OCI-LY7 (cell line): ENCODE data around the gene GRIK2. TPM values are rescaled to one million over a fixed set of nuclear protein-coding genes. Genes with fewer than 3 reads are reported as not detected.
"Not testable (repeated sequence)": the region's sequence is repeated elsewhere in the genome, so short reads cannot be mapped to it uniquely, and the experiment has no call there.

Experiments used
- Bru-seq: library from RNA; stranded (reverse); fragments of 400-500 nt; gene quantifications from one replicate; lab custom pipeline; 2021; lab: Mats Ljungman, UMichigan
- BruChase-seq, 2 experiments: library from RNA; stranded (reverse); fragments of 400-500 nt; gene quantifications; one replicate each; lab custom pipeline; 2021; lab: Mats Ljungman, UMichigan
- BruUV-seq: library from RNA; stranded (reverse); fragments of 400-500 nt; replicated peaks from 2 replicates; lab custom pipeline; 2021; lab: Mats Ljungman, UMichigan
- CTCF ChIA-PET: fragments of 300-600 bp; sonication (Branson Sonifier 250); formaldehyde crosslinking; loops from one replicate; lab custom pipeline; 2022; ENCODE audit warnings: antibody characterized with exemption; ENCODE audit not compliant: unreplicated experiment; lab: Charles Lee
- POLR2A ChIA-PET: fragments of 300-600 bp; sonication (Branson Sonifier 250); formaldehyde crosslinking; loops from one replicate; lab custom pipeline; 2022; ENCODE audit warnings: antibody characterized with exemption; lab: Charles Lee
- DNase-seq: peaks from one replicate; pipeline ENCODE4 v3.0.0-alpha.2; 2015; ENCODE audit warnings: low spot score
- H2AFZ ChIP-seq: fragments of 200-600 bp; sonication (generic), shearing (Covaris generic); 2 replicates; pipeline ENCODE4 v1.6.1; 2014; ENCODE audit warnings: mild to moderate bottlenecking, antibody characterized with exemption, low read length, moderate library complexity
- H3K27ac ChIP-seq: fragments of 200-600 bp; sonication (generic); 2 replicates; pipeline ENCODE4 v1.5.1; 2014; ENCODE audit warnings: mixed run types, low read depth, mild to moderate bottlenecking, moderate library complexity, low read length, inconsistent platforms; ENCODE audit not compliant: poor library complexity, severe bottlenecking
- H3K36me3 ChIP-seq: fragments of 200-600 bp; sonication (generic); 2 replicates; pipeline ENCODE4 v1.6.1; 2014; ENCODE audit warnings: mild to moderate bottlenecking, antibody characterized with exemption, low read length, moderate library complexity, mixed read lengths; ENCODE audit not compliant: insufficient read depth
- H3K4me1 ChIP-seq: fragments of 200-600 bp; sonication (generic); 2 replicates; pipeline ENCODE4 v1.5.1; 2014; ENCODE audit warnings: mild to moderate bottlenecking, low read length; ENCODE audit not compliant: insufficient read depth, poor library complexity, severe bottlenecking
- H3K4me2 ChIP-seq: fragments of 200-600 bp; sonication (generic); 2 replicates; pipeline ENCODE4 v1.6.1; 2014; ENCODE audit warnings: mild to moderate bottlenecking, low read length
- H3K4me3 ChIP-seq: fragments of 200-600 bp; sonication (generic); 2 replicates; pipeline ENCODE4 v1.5.1; 2014; ENCODE audit warnings: mild to moderate bottlenecking, low read depth, low read length; ENCODE audit not compliant: poor library complexity, severe bottlenecking
- H3K79me2 ChIP-seq: fragments of 200-600 bp; sonication (generic); 2 replicates; pipeline ENCODE4 v1.6.1; 2016; ENCODE audit warnings: low read depth, mild to moderate bottlenecking, low read length, moderate library complexity, mixed read lengths; ENCODE audit not compliant: insufficient read depth
- H3K9me2 ChIP-seq: fragments of 200-600 bp; sonication (generic); 2 replicates; pipeline ENCODE4 v1.6.1; 2016; ENCODE audit warnings: mild to moderate bottlenecking, low read length, mixed read lengths; ENCODE audit not compliant: insufficient read depth
- H3K9me3 ChIP-seq: fragments of 200-600 bp; sonication (generic); 2 replicates; pipeline ENCODE4 v1.6.1; 2014; ENCODE audit warnings: mild to moderate bottlenecking, mixed run types, low read length, mixed read lengths
- H4K20me1 ChIP-seq: fragments of 200-600 bp; sonication (generic); 2 replicates; pipeline ENCODE4 v1.6.1; 2014; ENCODE audit warnings: mild to moderate bottlenecking, antibody characterized with exemption, low read length, moderate library complexity, mixed read lengths; ENCODE audit not compliant: insufficient read depth
- CTCF ChIP-seq: fragments of 200-600 bp; sonication (generic); conservative IDR thresholded peaks from 2 replicates; pipeline ENCODE4 v1.5.1; 2014; ENCODE audit warnings: mild to moderate bottlenecking, antibody characterized with exemption, low read length, moderate library complexity, mixed read lengths
- EZH2phosphoT487 ChIP-seq: fragments of 200-600 bp; sonication (generic); IDR thresholded peaks from 2 replicates; pipeline ENCODE4 v1.6.1; 2018; ENCODE audit warnings: low read depth, borderline replicate concordance, mild to moderate bottlenecking, mixed run types, antibody characterized with exemption, low read length, moderate library complexity, mixed read lengths
- intact Hi-C: fragments of 100-400 bp; cut with micrococcal nuclease; formaldehyde crosslinking; loops from one replicate; pipeline ENCODE4 v1.10.0; 2022; ENCODE audit not compliant: unreplicated experiment
- long read RNA-seq: library from polyadenylated mRNA; stranded (forward); transcript quantifications from one replicate; pipeline ENCODE4 v2.0.0, GENCODE V29; 2022
- total RNA-seq, 2 experiments: library from RNA; depleted of rRNA in 1 of 2; stranded (reverse); fragments of >200 nt in 1 of 2; shearing (Covaris generic) in 1 of 2; gene quantifications; 2 replicates each; pipeline ENCODE4 v1.2.3, GENCODE V29; 2014 to 2022

GRIK2 gene
- total RNA-seq (2014; rRNA removed; shearing (Covaris generic)) (not detected in 2 replicates), total RNA-seq (2022) (not detected in 2 replicates), Bru-seq, nascent RNA (percentile 3 among the genes with signal in this experiment), BruChase-seq, experiment 1, labeled RNA remaining after a 6-hour chase (percentile 3 among the genes with signal in this experiment), BruChase-seq, experiment 2, labeled RNA remaining after a 2-hour chase (percentile 3 among the genes with signal in this experiment)
- long read RNA-seq = 0 reads

DNA sequence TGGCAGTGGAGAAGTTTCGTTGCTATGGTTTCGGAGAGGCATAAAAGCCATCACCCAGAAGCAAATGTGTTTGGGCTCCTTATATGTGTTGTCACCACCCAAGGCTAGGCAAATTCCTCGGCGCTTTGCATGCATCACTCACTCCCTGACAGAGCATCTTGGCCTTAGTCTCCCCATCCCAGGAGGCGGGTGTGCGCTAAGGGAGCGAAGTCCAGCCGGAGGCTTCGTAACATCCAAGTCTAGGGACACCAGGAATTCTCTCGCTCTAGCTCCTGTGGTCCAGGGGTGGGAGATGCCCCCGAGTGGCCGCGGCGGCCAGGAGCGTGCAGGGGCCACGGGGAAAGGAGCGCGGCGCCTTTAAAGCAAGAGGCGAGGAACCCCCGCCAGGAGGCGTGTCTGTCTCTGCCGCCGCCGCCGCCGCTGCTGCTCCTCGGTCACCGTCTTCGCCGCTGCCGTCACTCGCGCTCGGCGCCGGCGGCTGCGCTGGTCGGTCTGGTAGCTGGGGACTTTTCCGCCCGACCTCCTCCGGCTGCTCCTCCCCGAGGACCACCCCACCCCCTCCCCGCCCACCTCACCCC is at the start of gene GRIK2:
Gene GRIK2, plus strand, starts transcription at position 458 of the 578 bp plus-strand sequence.
- Histone ChIP-seq H3K4me2 (no peak within 1 kb of the TSS), H3K4me3 (no peak within 1 kb of the TSS), H3K27ac (no peak within 1 kb of the TSS), H3K9me2 (no peaks in the 10 kb centered on the region), H3K9me3 (no peaks in the 10 kb centered on the region), H3K4me1 (no peaks in the 10 kb centered on the region), H3K79me2 (no peaks in the 10 kb centered on the region), H3K36me3 (no peaks in the 10 kb centered on the region), H2AFZ (no peak within 1 kb of the TSS), H4K20me1 (no peaks in the 10 kb centered on the region)
- intact Hi-C loops = no loop called here
- no peak for DNase-seq
- TF ChIP-seq CTCF (no peak), EZH2phosphoT487 (no peak)
- ChIA-PET CTCF (no interaction called here), POLR2A (no interaction called here)
- BruUV-seq = no TSS peak

DNA sequence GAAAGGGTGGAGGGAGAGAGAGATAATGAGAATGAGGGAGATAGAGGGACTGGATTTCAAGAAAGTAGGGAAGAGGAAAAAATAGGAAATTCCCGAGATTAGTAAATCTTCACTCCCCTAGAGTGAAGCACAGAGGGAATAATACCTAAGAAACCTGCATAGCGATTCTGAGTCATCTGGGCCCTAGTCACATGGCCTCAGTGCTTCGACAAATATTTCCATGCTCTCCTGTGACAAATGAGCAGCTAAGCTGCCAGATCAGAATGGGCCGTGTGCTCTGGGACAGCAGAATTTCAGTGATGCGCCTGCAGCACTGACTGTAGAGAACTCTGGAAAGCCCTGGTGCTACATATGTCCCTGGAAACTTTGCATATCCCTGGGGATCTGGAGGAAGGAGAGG is 48.6 kb upstream of the GRIK2 start:
- no peaks in the 10 kb centered on the region for H3K79me2 ChIP-seq
- H3K4me3 ChIP-seq = no peak overlapping the region
- ChIA-PET POLR2A (interaction anchor here (0.7 kb wide), 1 partner anchor 254 kb away, joined by 3 read pairs; no protein-coding TSS in a partner anchor), CTCF (no interaction called here)
- H3K4me1 ChIP-seq = no peaks in the 10 kb centered on the region
- no peaks in the 10 kb centered on the region for H3K36me3 ChIP-seq
- no peaks in the 10 kb centered on the region for H3K9me3 ChIP-seq
- H3K9me2 ChIP-seq = no peaks in the 10 kb centered on the region
- intact Hi-C loops = no loop called here
- no peaks in the 10 kb centered on the region for H4K20me1 ChIP-seq
- H2AFZ ChIP-seq = no peak overlapping the region
- H3K27ac ChIP-seq = no peak overlapping the region
- TF ChIP-seq CTCF (no peak), EZH2phosphoT487 (no peak)
- no TSS peak for BruUV-seq
- no peak overlapping the region for H3K4me2 ChIP-seq
- no peak for DNase-seq

DNA sequence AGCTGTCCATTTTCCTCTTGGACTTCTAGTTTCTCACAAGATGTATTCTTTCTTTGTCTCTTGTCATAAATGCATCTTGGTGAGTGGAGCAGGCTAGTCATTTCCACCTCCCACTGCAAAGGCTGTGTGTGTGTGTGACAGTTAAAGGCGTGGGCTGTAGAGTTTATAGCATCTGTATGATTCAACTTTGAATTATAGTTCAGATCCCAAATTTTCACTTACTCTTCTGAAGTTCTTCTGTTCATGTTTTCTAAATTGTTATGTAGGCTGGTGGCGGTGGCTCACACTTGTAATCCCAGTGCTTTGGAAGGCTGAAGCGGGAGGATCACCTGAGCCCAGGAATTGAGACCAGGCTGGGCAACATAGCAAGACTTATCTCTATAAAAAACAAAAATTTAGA is 44.7 kb upstream of the GRIK2 start:
- H3K4me3 ChIP-seq = no peak overlapping the region
- H4K20me1 ChIP-seq = no peaks in the 10 kb centered on the region
- H3K9me3 ChIP-seq = no peaks in the 10 kb centered on the region
- intact Hi-C loops = no loop called here
- H3K79me2 ChIP-seq = no peaks in the 10 kb centered on the region
- ChIA-PET CTCF (no interaction called here), POLR2A (no interaction called here)
- no peak overlapping the region for H3K27ac ChIP-seq
- H3K36me3 ChIP-seq = no peaks in the 10 kb centered on the region
- H2AFZ ChIP-seq = no peak overlapping the region
- H3K4me2 ChIP-seq = no peak overlapping the region
- no peaks in the 10 kb centered on the region for H3K4me1 ChIP-seq
- no TSS peak for BruUV-seq
- DNase-seq = no peak
- TF ChIP-seq CTCF (no peak), EZH2phosphoT487 (no peak)
- H3K9me2 ChIP-seq = no peaks in the 10 kb centered on the region

- intact Hi-C loops, H4K20me1 ChIP-seq, H3K4me3 ChIP-seq, BruUV-seq, H2AFZ ChIP-seq, H3K9me2 ChIP-seq, DNase-seq, H3K4me1 ChIP-seq, CTCF ChIA-PET, H3K79me2 ChIP-seq, H3K27ac ChIP-seq, H3K4me2 ChIP-seq, H3K36me3 ChIP-seq, H3K9me3 ChIP-seq: not testable (repeated sequence)
- POLR2A ChIA-PET = interaction anchor here (0.7 kb wide), 2 partner anchors 132 to 275 kb away, joined by 3 to 4 read pairs; no protein-coding TSS in a partner anchor
Observed at GRCh38 chr6:101350631-101351030, 42.9 kb upstream of the GRIK2 start.
